Left hindlimb (tissue), 1 donor: ENCODE data around the gene CASKIN2.
"Not testable (repeated sequence)": the region's sequence is repeated elsewhere in the genome, so short reads cannot be mapped to it uniquely, and the experiment has no call there.

Experiments
- DNase-seq: peaks from one replicate; pipeline ENCODE4 v3.0.0-alpha.2; 2018

The CASKIN2 gene

GRCh38 chr17:75544250-75544649, 28.9 kb upstream of the CASKIN2 start:
- no peak for DNase-seq

- no peak for DNase-seq
These were observed 27.5 kb upstream of the CASKIN2 start for GRCh38 chr17:75542728-75543336.

GRCh38 chr17:75542229-75542628, 26.9 kb upstream of the CASKIN2 start:
- no peak for DNase-seq

- DNase-seq = no peak
These were observed 25.7 kb upstream of the CASKIN2 start for GRCh38 chr17:75540923-75541503.

GRCh38 chr17:75539967-75540729, 24.8 kb upstream of the CASKIN2 start:
- no peak for DNase-seq

- no peak for DNase-seq
These were observed 21.0 kb upstream of the CASKIN2 start for GRCh38 chr17:75536366-75536765.

- no peak for DNase-seq
These were observed 20.5 kb upstream of the CASKIN2 start for GRCh38 chr17:75535871-75536270.

- DNase-seq = no peak
These were observed 19.8 kb upstream of the CASKIN2 start for GRCh38 chr17:75535119-75535537.

GRCh38 chr17:75531721-75532072, 16.4 kb upstream of the CASKIN2 start:
- no peak for DNase-seq

- DNase-seq = no peak
These were observed 15.7 kb upstream of the CASKIN2 start for GRCh38 chr17:75530837-75531720.

GRCh38 chr17:75526555-75527270, 11.4 kb upstream of the CASKIN2 start:
- DNase-seq = no peak

- no peak for DNase-seq
These were observed 10.6 kb upstream of the CASKIN2 start for GRCh38 chr17:75525806-75526554.

GRCh38 chr17:75524970-75525805, 9.9 kb upstream of the CASKIN2 start, which contains the start of gene LLGL2:
TSS of gene LLGL2 (plus strand) at chr17:75525697. CDS start at chr17:75543427, 17,730 bp downstream.
- peak; percentile 70 for DNase-seq

- DNase-seq = no peak
These were observed 9.1 kb upstream of the CASKIN2 start for GRCh38 chr17:75524269-75524969.

- no peak for DNase-seq
These were observed 8.3 kb upstream of the CASKIN2 start for GRCh38 chr17:75523647-75524046.

GRCh38 chr17:75521951-75522727, 6.8 kb upstream of the CASKIN2 start:
- DNase-seq = no peak

GRCh38 chr17:75521290-75521689, 6.0 kb upstream of the CASKIN2 start:
- no peak for DNase-seq

GRCh38 chr17:75520413-75520812, 5.1 kb upstream of the CASKIN2 start:
- DNase-seq = not testable (repeated sequence)

- no peak for DNase-seq
These were observed 3.7 kb upstream of the CASKIN2 start for GRCh38 chr17:75518983-75519537.
